ENCODE data around the gene FNBP1L. TPM values are rescaled to one million over a fixed set of nuclear protein-coding genes. Genes with fewer than 3 reads are reported as not detected.

Gene FNBP1L
- total and polyA plus RNA-seq, 9 of the 15 experiments (the other 6 are each of a cell fraction or from before 2014, with no cell fraction given): 1.4 to 6.9 (median 5.9) TPM

- no peak for TF ChIP-seq CHD7 (IDR thresholded peaks at IDR 0.05; ENCODE audit: low read depth, low read length)
- TF ChIP-seq BRCA1 (IDR thresholded peaks at IDR 0.05): no peak
- no peak for TF ChIP-seq BRCA1 (CRISPR knock-in tag; IDR thresholded peaks at IDR 0.05)
- no peak for TF ChIP-seq EP400 (IDR thresholded peaks at IDR 0.05)
- no peak for TF ChIP-seq RHOXF2B (CRISPR knock-in tag; conservative IDR thresholded peaks at IDR 0.05)
- no peak for TF ChIP-seq NEUROD1 (IDR thresholded peaks at IDR 0.05; ENCODE audit: borderline replicate concordance, low read depth, low read length, partially characterized antibody)
- no peak for TF ChIP-seq ZNF785 (CRISPR knock-in tag; IDR thresholded peaks at IDR 0.05)
- TF ChIP-seq RFX5 (IDR thresholded peaks at IDR 0.05; ENCODE audit: low read depth, low read length): no peak
- no peak for TF ChIP-seq ZFP30 (CRISPR knock-in tag; IDR thresholded peaks at IDR 0.05; ENCODE audit: borderline replicate concordance)
- 0 out of 4 replicates have a peak, but pooled peaks of 1 of the 2 experiments have one; percentile 25 for TF ChIP-seq MAZ (CRISPR knock-in tag; conservative IDR thresholded peaks at IDR 0.05 in 1 of 2, IDR thresholded peaks at IDR 0.05 in 1 of 2)
- TF ChIP-seq ZNF780A (CRISPR knock-in tag; IDR thresholded peaks at IDR 0.05): no peak
- TF ChIP-seq GATA2 (CRISPR knock-in tag; IDR thresholded peaks at IDR 0.05): no peak
- TF ChIP-seq, protein P1, sequence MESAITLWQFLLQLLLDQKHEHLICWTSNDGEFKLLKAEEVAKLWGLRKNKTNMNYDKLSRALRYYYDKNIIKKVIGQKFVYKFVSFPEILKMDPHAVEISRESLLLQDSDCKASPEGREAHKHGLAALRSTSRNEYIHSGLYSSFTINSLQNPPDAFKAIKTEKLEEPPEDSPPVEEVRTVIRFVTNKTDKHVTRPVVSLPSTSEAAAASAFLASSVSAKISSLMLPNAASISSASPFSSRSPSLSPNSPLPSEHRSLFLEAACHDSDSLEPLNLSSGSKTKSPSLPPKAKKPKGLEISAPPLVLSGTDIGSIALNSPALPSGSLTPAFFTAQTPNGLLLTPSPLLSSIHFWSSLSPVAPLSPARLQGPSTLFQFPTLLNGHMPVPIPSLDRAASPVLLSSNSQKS (CRISPR knock-in tag; IDR thresholded peaks at IDR 0.05): no peak
- 0 out of 2 replicates have a peak, but pooled peaks have one; percentile 11 for TF ChIP-seq EGR1 (conservative IDR thresholded peaks at IDR 0.05)
These were observed 519 bp downstream of the FNBP1L start (continued) for GRCh38 chr1:93448292-93448982.
